Breast epithelium (tissue), 4 donors: Measurements from ENCODE around the gene DCANP1. TPM values are rescaled to one million over a fixed set of nuclear protein-coding genes. Genes with fewer than 3 reads are reported as not detected.

Experiments used
- DNase-seq, 2 donors: peaks; one replicate each; pipeline ENCODE4 v3.0.0-alpha.2; 2019; ENCODE audit warnings: low spot score in 2 of 2
- H3K27ac ChIP-seq, 2 donors: fragments of 200-600 bp; sonication (generic) in 1 of 2; one replicate each; pipeline ENCODE4 v1.5.1; 2016 to 2019; ENCODE audit warnings: mild to moderate bottlenecking in 1 of 2
- H3K27me3 ChIP-seq, 2 donors: fragments of 200-600 bp; sonication (generic) in 1 of 2; one replicate each; pipeline versions ENCODE4 v1.5.1 to v1.6.0; 2017 to 2019; ENCODE audit warnings: control low read depth in 1 of 2, mild to moderate bottlenecking in 1 of 2
- H3K36me3 ChIP-seq: fragments of 200-600 bp; one replicate; pipeline ENCODE4 v1.5.1; 2019
- H3K4me1 ChIP-seq, 2 donors: fragments of 200-600 bp; sonication (generic); one replicate each; pipeline ENCODE4 v1.5.1; 2016 to 2019; ENCODE audit warnings: control low read depth in 1 of 2
- H3K4me3 ChIP-seq, 3 donors: fragments of 200-600 bp; sonication (generic); 1 replicate in 2 of 3; 2 replicates in 1 of 3; pipeline ENCODE4 v1.5.1; 2016 to 2019; ENCODE audit warnings: mild to moderate bottlenecking in 3 of 3, moderate library complexity in 2 of 3
- H3K9me3 ChIP-seq, 2 donors: fragments of 200-600 bp; sonication (generic) in 1 of 2; one replicate each; pipeline ENCODE4 v1.5.1; 2016 to 2019; ENCODE audit warnings: control low read depth in 1 of 2
- POLR2A ChIP-seq: fragments of 450-650 bp; IDR thresholded peaks from one replicate; pipeline ENCODE4 v1.6.1; 2016; ENCODE audit warnings: antibody characterized with exemption, mild to moderate bottlenecking, moderate library complexity
- POLR2AphosphoS5 ChIP-seq, 3 donors: sonication (generic); formaldehyde crosslinking; IDR thresholded peaks; one replicate each; pipeline ENCODE4 v1.6.1; 2017; ENCODE audit warnings: antibody characterized with exemption in 3 of 3
- intact Hi-C: fragments of 100-400 bp; cut with DNase I; formaldehyde crosslinking; loops from one replicate; pipeline ENCODE4 v1.15.1; 2023; ENCODE audit warnings: low total_unique reads
- total RNA-seq, 3 donors: library from RNA; depleted of rRNA; stranded (reverse); fragments of >200 nt; gene quantifications; one replicate each; pipeline ENCODE4 v1.1.0, GENCODE V29; 2016
- TF ChIP-seq, protein P1 (sequence below), 3 donors: fragments of 450-650 bp; IDR thresholded peaks; one replicate each; pipeline ENCODE4 v1.5.1; 2016 to 2017; ENCODE audit warnings: antibody characterized with exemption in 3 of 3, mild to moderate bottlenecking in 3 of 3, moderate library complexity in 3 of 3

The DCANP1 gene
- total RNA-seq, 3 donors from 2014 or later = not detected

DNA sequence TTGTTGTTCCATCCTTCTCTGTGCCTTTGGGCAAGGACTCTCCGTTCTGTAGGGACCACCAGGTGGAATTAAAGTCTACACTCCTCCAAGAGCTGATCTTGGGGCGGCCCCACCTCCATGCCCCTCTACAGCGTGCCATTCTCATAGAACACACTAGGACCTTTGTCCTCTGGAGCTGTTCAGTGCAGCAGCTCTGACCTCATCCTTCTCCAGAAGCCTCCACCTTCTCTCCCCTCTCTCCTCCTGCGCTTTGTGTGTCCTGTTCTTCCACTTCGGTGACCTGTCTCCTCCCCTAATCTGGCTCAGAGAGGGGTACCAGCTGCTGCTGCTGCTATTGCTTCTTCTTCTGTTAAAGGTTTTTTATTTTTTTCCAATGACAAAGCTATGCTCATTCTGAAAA, 46.3 kb downstream of the DCANP1 start:
- DNase-seq = no peak
- Histone ChIP-seq H3K36me3 (no peaks in the 10 kb centered on the region), H3K4me3 (no peak overlapping the region), H3K27ac (no peak overlapping the region), H3K27me3 (no peaks in the 10 kb centered on the region), H3K4me1 (peaks cover 0 to 16% of the 10 kb centered on the region in 2 donors), H3K9me3 (no peaks in the 10 kb centered on the region)
- no peak for TF ChIP-seq POLR2AphosphoS5 (IDR thresholded peaks at IDR 0.05)
- TF ChIP-seq, protein P1, sequence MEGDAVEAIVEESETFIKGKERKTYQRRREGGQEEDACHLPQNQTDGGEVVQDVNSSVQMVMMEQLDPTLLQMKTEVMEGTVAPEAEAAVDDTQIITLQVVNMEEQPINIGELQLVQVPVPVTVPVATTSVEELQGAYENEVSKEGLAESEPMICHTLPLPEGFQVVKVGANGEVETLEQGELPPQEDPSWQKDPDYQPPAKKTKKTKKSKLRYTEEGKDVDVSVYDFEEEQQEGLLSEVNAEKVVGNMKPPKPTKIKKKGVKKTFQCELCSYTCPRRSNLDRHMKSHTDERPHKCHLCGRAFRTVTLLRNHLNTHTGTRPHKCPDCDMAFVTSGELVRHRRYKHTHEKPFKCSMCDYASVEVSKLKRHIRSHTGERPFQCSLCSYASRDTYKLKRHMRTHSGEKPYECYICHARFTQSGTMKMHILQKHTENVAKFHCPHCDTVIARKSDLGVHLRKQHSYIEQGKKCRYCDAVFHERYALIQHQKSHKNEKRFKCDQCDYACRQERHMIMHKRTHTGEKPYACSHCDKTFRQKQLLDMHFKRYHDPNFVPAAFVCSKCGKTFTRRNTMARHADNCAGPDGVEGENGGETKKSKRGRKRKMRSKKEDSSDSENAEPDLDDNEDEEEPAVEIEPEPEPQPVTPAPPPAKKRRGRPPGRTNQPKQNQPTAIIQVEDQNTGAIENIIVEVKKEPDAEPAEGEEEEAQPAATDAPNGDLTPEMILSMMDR (IDR thresholded peaks at IDR 0.05) = no peak
- TF ChIP-seq POLR2A = no peak
- intact Hi-C loops = no loop called here

DNA sequence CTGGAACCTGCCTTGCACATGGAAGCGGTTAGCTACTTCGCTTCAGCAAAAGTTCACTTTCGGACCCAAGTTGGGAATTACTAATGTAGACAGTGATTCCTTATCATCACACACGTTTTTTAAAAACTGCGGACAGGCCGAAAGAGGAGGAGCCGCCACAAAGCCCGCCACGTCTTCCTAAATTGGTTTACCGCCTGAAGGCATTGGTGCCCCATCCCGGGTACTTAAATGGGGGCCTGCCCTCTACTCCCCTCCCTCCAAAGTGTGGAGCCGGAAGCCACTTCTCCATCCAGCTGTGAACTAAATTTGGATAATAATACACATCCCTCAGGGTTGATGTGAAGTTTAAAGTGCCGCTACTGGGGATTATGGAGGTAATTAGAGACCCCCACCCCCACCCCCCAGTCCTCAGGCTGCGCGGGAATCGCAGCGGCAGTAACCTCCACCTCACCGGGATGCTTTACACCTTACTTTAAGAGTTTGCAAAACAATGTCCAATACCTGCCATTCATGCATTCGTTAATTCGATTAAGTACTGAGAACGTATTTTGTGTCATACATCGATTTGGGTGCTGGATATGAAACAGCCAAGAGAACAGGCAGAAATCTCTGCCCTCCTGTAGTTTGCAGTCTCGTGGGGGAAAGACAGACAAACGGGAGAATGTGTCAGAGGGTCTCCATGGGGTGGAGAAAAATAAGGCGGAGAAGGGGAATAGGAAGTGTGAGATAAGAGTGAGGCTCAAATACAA, 47.2 kb downstream of the DCANP1 start:
- Histone ChIP-seq H3K36me3 (no peaks in the 10 kb centered on the region), H3K4me3 (peak overlapping the region; percentile 71 to 98 (median 84)), H3K4me1 (peaks cover 0 to 16% of the 10 kb centered on the region in 2 donors), H3K27ac (peak overlapping the region; percentile 91 to 96), H3K27me3 (no peaks in the 10 kb centered on the region), H3K9me3 (no peaks in the 10 kb centered on the region)
- TF ChIP-seq POLR2A (no peak), POLR2AphosphoS5 (IDR thresholded peaks at IDR 0.05) (no peak)
- TF ChIP-seq, protein P1 (IDR thresholded peaks at IDR 0.05) = no peak
- no peak for DNase-seq
- intact Hi-C loops = no loop called here

DNA sequence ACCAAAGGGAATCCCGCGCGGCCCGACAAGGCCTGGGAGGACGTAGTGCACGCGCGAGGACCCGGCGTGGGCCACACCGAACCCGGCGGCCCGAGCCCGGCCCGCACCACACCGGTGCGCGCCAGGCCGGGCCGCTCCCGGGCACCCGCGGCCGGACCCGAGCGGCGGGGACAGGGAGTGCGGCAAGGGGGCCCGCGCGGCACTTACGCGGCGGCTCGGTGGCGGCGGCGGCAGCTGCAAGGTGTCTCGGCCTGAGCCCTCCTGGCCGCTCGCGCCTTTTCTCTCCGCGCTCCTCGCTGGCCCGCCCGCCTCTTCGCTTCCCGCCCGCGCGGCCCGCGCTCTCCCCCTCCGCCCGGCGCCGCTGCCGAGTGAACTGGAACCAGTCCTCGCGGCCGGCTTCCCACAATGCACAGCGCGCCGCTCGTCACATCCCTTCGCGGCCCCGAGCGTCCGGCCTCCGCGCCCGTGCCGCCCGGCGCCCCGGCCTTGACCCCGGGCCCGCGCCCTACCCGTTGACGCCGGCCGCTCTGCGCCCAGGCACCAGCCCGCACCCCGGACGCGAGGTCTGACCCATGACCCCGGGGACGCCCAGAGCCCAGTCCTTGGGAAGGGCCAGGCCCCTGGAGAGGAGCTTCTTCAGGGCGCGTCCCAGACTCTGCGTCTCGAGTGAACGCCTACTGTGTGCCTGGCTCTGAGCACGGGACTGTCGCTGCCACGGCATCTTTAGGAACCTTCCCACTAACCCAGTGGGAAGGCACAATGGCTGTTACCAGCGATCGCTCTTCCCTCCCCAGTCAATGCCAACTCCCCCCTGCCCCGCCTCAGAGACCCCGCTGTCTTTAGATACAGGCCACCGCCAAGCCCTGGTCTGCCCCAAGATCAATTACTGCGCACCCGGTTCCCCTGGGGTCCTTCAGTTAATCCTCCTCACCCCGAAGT, 48.0 kb downstream of the DCANP1 start, which contains the start of gene MACROH2A1:
Gene MACROH2A1 (minus strand): TSS at position 377 of the 939 bp plus-strand sequence. CDS start 10,138 bp downstream, outside the sequence.
- TF ChIP-seq POLR2AphosphoS5 (IDR thresholded peaks at IDR 0.05) (peak in 2 of 3 donors; percentile 30 to 82), POLR2A (no peak)
- TF ChIP-seq, protein P1 (IDR thresholded peaks at IDR 0.05) = no peak
- no peaks in the 10 kb centered on the region for H3K36me3 ChIP-seq
- no peaks in the 10 kb centered on the region for H3K9me3 ChIP-seq
- H3K4me1 ChIP-seq = peaks cover 0 to 16% of the 10 kb centered on the region in 2 donors
- H3K27me3 ChIP-seq = no peaks in the 10 kb centered on the region
- H3K27ac ChIP-seq = peak within 1 kb of the TSS; percentile 91 to 96
- peak; percentile 83 to 85 for DNase-seq
- H3K4me3 ChIP-seq = peak within 1 kb of the TSS; percentile 71 to 98 (median 84)
- intact Hi-C loops = no loop called here

DNA sequence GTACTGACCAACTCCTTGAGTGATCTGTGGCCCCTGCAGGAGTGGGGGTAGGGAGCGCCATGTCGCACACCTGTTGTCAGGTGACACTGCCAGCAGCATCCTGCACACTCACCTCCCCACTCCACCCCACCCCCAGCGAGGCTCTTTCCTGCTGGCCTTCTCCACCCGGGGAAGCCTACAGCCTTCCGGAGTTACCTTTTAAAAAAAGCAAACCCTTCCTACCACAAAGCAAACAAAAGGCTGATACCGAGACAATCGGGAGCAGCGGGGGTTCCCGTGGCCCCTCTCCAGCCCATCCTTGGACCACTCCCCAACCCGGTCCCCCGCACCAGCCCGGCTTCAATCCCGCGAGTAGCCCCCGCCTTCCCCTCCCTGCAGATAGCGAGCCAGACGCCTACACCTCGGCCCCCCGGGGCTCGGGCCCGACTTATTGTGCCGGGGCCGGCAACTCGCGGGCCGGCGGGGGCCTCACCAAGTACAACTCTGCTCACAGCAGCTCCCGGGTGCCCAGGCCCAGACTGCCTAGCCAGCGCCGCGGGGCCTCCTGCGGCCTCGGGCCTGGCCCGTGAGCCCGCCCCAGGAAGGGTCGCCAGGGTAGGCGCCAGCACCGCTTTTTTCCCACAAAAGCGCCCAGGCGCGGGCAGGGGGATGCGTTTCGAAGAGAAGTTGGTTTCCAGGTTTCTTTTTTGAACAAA, 48.8 kb downstream of the DCANP1 start:
- intact Hi-C loops = no loop called here
- peaks cover 0 to 16% of the 10 kb centered on the region in 2 donors for H3K4me1 ChIP-seq
- H3K9me3 ChIP-seq = no peaks in the 10 kb centered on the region
- peak overlapping the region; percentile 91 to 96 for H3K27ac ChIP-seq
- no peaks in the 10 kb centered on the region for H3K36me3 ChIP-seq
- TF ChIP-seq, protein P1 (IDR thresholded peaks at IDR 0.05) = no peak
- TF ChIP-seq POLR2A = no peak
- no peak for TF ChIP-seq POLR2AphosphoS5 (IDR thresholded peaks at IDR 0.05)
- H3K4me3 ChIP-seq = peak overlapping the region; percentile 71 to 98 (median 84)
- peak in 1 of 2 donors; percentile 55 for DNase-seq
- H3K27me3 ChIP-seq = no peaks in the 10 kb centered on the region
